ENCODE results near the gene ACSS1. TPM values are rescaled to one million over a fixed set of nuclear protein-coding genes. Genes with fewer than 3 reads are reported as not detected.

ACSS1 gene
- total RNA-seq, 1 donor from 2014 or later, result 1.8 TPM

DNA sequence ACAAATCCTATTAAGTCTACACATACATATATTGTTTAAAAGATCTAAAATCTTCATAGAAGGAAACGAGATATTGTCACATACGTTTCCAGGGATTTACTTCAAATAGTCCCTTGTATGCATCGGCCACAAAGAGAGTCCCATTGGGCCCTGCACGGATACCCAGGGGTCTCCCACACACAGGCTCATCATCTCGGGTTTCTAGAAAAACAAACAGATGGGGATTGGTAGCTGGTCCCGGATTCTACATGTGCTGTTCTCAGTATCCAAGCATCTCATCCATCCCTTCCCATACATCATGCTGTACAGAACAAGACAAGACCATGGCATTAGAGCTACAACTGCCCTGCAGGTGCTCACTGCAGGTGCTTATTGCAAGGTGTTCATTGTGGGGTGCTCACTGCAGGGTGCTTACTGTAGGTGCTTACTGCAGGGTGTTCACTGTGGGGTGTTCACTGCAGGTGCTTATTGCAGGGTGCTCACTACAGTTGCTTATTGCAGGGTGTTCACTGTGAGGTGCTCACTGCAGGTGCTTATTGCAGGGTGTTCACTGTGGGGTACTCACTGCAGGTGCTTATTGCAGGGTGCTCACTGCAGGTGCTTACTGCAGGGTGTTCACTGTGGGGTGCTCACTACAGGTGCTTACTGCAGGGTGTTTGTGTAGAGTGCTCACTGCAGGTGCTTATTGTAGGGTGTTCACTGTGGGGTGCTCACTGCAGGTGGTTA lies 86.4 kb downstream of the ACSS1 start:
- no peak for FAIRE-seq
- no peak for DNase-seq (ENCODE audit: low read depth)
- TF ChIP-seq, protein P1, sequence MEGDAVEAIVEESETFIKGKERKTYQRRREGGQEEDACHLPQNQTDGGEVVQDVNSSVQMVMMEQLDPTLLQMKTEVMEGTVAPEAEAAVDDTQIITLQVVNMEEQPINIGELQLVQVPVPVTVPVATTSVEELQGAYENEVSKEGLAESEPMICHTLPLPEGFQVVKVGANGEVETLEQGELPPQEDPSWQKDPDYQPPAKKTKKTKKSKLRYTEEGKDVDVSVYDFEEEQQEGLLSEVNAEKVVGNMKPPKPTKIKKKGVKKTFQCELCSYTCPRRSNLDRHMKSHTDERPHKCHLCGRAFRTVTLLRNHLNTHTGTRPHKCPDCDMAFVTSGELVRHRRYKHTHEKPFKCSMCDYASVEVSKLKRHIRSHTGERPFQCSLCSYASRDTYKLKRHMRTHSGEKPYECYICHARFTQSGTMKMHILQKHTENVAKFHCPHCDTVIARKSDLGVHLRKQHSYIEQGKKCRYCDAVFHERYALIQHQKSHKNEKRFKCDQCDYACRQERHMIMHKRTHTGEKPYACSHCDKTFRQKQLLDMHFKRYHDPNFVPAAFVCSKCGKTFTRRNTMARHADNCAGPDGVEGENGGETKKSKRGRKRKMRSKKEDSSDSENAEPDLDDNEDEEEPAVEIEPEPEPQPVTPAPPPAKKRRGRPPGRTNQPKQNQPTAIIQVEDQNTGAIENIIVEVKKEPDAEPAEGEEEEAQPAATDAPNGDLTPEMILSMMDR (IDR thresholded peaks at IDR 0.05; ENCODE audit: insufficient read depth, low read length, severe bottlenecking), result no peak
- Histone ChIP-seq H3K4me3 (ENCODE audit: low read depth, low read length) (no peak overlapping the region), H3K36me3 (ENCODE audit: control insufficient read depth, insufficient read depth, low read length) (peaks cover 31% of the 10 kb centered on the region), H3K27me3 (ENCODE audit: control insufficient read depth, insufficient read depth, low read length) (no peaks in the 10 kb centered on the region)

DNA sequence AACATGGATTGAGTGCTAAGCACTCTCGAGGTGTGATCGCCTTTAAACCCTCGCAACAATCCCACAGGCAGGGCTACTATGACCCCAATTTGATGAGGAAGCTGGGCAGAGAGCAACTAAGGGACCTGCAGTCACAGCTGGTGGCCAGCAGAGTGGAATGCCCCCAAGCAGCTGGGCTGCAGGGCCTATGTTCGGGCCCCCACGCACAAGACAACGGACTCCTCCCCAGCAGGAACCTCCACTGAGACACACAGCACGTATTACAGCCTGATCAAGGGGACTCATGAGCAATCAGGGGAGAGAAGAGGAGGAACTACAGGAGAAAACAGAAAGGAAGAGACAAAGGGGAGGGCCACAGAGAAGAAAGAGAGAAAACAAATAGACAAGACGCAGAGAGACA lies 87.2 kb downstream of the ACSS1 start:
- no peak for DNase-seq (ENCODE audit: low read depth)
- H3K36me3 ChIP-seq (ENCODE audit: control insufficient read depth, insufficient read depth, low read length), result peaks cover 35% of the 10 kb centered on the region
- H3K4me3 ChIP-seq (ENCODE audit: low read depth, low read length), result no peak overlapping the region
- no peaks in the 10 kb centered on the region for H3K27me3 ChIP-seq (ENCODE audit: control insufficient read depth, insufficient read depth, low read length)
- no peak for FAIRE-seq
- TF ChIP-seq, protein P1 (IDR thresholded peaks at IDR 0.05; ENCODE audit: insufficient read depth, low read length, severe bottlenecking), result no peak

GRCh38 chr20:24970030-24970553 lies 87.8 kb downstream of the ACSS1 start:
- FAIRE-seq (peak; percentile 23), DNase-seq (ENCODE audit: low read depth) (no peak)
- Histone ChIP-seq H3K27me3 (ENCODE audit: control insufficient read depth, insufficient read depth, low read length) (no peaks in the 10 kb centered on the region), H3K4me3 (ENCODE audit: low read depth, low read length) (no peak overlapping the region), H3K36me3 (ENCODE audit: control insufficient read depth, insufficient read depth, low read length) (peaks cover 38% of the 10 kb centered on the region)
- TF ChIP-seq, protein P1 (IDR thresholded peaks at IDR 0.05; ENCODE audit: insufficient read depth, low read length, severe bottlenecking), result no peak

- TF ChIP-seq, protein P1 (IDR thresholded peaks at IDR 0.05; ENCODE audit: insufficient read depth, low read length, severe bottlenecking), result no peak
- Histone ChIP-seq H3K36me3 (ENCODE audit: control insufficient read depth, insufficient read depth, low read length) (peaks cover 38% of the 10 kb centered on the region), H3K27me3 (ENCODE audit: control insufficient read depth, insufficient read depth, low read length) (no peaks in the 10 kb centered on the region), H3K4me3 (ENCODE audit: low read depth, low read length) (no peak overlapping the region)
- FAIRE-seq (no peak), DNase-seq (ENCODE audit: low read depth) (no peak)
Measured at GRCh38 chr20:24969186-24970029, 88.5 kb downstream of the ACSS1 start.

DNA sequence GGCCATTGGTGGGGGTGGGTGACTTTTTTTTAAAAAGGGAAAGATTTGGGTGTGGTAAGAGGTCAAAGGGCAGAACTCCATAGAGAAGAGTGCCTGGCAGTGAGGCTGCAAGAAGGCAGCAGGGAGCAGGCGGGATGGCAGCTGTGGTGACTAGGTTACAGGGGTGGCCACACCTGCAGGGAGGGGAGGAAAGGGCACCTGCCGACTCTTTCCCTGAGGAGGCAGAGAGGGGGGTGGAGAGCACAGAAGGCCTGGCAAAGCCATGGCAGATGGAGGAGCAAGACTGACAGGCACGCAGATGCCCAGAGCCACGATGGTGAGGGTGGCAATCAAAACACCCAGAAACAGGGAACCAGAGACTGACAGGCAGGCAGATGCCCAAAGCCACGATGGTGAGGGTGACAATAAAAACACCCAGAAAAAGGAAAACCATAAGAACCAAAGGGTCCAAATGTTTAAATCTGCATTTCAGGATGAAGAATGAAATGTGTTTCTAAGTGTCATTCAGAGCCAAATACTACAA lies 89.6 kb downstream of the ACSS1 start:
- TF ChIP-seq, protein P1 (IDR thresholded peaks at IDR 0.05; ENCODE audit: insufficient read depth, low read length, severe bottlenecking), result no peak
- peaks cover 40% of the 10 kb centered on the region for H3K36me3 ChIP-seq (ENCODE audit: control insufficient read depth, insufficient read depth, low read length)
- no peak overlapping the region for H3K4me3 ChIP-seq (ENCODE audit: low read depth, low read length)
- DNase-seq (ENCODE audit: low read depth), result no peak
- no peak for FAIRE-seq
- no peaks in the 10 kb centered on the region for H3K27me3 ChIP-seq (ENCODE audit: control insufficient read depth, insufficient read depth, low read length)

All from bronchial epithelial cell (primary cell).